ENCODE data around the gene ZG16B.

- TF ChIP-seq, protein P1, sequence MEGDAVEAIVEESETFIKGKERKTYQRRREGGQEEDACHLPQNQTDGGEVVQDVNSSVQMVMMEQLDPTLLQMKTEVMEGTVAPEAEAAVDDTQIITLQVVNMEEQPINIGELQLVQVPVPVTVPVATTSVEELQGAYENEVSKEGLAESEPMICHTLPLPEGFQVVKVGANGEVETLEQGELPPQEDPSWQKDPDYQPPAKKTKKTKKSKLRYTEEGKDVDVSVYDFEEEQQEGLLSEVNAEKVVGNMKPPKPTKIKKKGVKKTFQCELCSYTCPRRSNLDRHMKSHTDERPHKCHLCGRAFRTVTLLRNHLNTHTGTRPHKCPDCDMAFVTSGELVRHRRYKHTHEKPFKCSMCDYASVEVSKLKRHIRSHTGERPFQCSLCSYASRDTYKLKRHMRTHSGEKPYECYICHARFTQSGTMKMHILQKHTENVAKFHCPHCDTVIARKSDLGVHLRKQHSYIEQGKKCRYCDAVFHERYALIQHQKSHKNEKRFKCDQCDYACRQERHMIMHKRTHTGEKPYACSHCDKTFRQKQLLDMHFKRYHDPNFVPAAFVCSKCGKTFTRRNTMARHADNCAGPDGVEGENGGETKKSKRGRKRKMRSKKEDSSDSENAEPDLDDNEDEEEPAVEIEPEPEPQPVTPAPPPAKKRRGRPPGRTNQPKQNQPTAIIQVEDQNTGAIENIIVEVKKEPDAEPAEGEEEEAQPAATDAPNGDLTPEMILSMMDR (IDR thresholded peaks at IDR 0.05 in 2 of 3, conservative IDR thresholded peaks at IDR 0.05 in 1 of 3; ENCODE audit: borderline replicate concordance in 1 of 3, insufficient read depth in 1 of 3, low read depth in 2 of 3, low read length in 2 of 3), result peak; percentile 52 to 95 (median 80); a peak in 5 of 6 replicates
- TF ChIP-seq SIN3A (IDR thresholded peaks at IDR 0.05; ENCODE audit: low read depth) (no peak), POLR2A (IDR thresholded peaks at IDR 0.05; ENCODE audit: borderline replicate concordance, extremely low read depth, insufficient read depth, insufficient read length) (no peak)
- TF ChIP-seq, protein P2, sequence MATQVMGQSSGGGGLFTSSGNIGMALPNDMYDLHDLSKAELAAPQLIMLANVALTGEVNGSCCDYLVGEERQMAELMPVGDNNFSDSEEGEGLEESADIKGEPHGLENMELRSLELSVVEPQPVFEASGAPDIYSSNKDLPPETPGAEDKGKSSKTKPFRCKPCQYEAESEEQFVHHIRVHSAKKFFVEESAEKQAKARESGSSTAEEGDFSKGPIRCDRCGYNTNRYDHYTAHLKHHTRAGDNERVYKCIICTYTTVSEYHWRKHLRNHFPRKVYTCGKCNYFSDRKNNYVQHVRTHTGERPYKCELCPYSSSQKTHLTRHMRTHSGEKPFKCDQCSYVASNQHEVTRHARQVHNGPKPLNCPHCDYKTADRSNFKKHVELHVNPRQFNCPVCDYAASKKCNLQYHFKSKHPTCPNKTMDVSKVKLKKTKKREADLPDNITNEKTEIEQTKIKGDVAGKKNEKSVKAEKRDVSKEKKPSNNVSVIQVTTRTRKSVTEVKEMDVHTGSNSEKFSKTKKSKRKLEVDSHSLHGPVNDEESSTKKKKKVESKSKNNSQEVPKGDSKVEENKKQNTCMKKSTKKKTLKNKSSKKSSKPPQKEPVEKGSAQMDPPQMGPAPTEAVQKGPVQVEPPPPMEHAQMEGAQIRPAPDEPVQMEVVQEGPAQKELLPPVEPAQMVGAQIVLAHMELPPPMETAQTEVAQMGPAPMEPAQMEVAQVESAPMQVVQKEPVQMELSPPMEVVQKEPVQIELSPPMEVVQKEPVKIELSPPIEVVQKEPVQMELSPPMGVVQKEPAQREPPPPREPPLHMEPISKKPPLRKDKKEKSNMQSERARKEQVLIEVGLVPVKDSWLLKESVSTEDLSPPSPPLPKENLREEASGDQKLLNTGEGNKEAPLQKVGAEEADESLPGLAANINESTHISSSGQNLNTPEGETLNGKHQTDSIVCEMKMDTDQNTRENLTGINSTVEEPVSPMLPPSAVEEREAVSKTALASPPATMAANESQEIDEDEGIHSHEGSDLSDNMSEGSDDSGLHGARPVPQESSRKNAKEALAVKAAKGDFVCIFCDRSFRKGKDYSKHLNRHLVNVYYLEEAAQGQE (IDR thresholded peaks at IDR 0.05; ENCODE audit: low read depth), result no peak
Measured at GRCh38 chr16:2854700-2855309, 24.7 kb downstream of the ZG16B start.
